Measurements from ENCODE around the gene NTM. TPM values are rescaled to one million over a fixed set of nuclear protein-coding genes. Genes with fewer than 3 reads are reported as not detected.
"Not testable (repeated sequence)": the region's sequence is repeated elsewhere in the genome, so short reads cannot be mapped to it uniquely, and the experiment has no call there.

Gene NTM
- total RNA-seq, 1 donor from 2014 or later, result 9.9 TPM

DNA sequence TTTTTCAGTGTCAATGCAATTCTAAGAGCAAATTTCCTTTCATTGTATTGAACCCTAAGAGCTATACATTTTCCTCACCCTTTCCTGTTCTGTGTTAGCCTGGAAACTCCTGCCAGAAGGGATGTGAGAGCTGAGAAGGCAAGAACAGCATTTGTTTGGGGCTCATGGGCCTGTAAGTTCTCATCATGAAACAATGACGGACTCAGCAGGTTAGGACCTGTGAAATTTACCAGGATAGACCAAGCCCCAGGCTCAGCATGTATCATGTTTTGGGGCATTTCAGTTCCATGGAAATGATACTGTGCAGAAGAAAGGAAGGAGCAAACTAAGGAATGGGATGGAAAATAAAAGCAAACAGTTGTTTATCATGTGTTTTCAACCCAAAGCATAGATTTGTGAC lies 41.6 kb downstream of the NTM start:
- H3K9me3 ChIP-seq (ENCODE audit: control insufficient read depth in 3 of 3, low read length in 3 of 3), result no peaks in the 10 kb centered on the region
- H3K4me1 ChIP-seq (ENCODE audit: control insufficient read depth in 3 of 3, insufficient read depth in 3 of 3, low read length in 3 of 3), result no peaks in the 10 kb centered on the region
- H3K36me3 ChIP-seq (ENCODE audit: control insufficient read depth in 3 of 3, insufficient read depth in 3 of 3, low read length in 3 of 3), result no peaks in the 10 kb centered on the region
- no peak overlapping the region for H3K9ac ChIP-seq (ENCODE audit: low read depth in 1 of 3, low read length in 3 of 3)
- H3K27me3 ChIP-seq (ENCODE audit: control insufficient read depth in 3 of 3, insufficient read depth in 3 of 3, low read length in 3 of 3), result peaks cover 0 to 4% (median 0%) of the 10 kb centered on the region in 3 donors
- no peak overlapping the region for H3K27ac ChIP-seq (ENCODE audit: low read depth, low read length)
- no peak overlapping the region for H3K4me3 ChIP-seq (ENCODE audit: low read length in 3 of 3)

DNA sequence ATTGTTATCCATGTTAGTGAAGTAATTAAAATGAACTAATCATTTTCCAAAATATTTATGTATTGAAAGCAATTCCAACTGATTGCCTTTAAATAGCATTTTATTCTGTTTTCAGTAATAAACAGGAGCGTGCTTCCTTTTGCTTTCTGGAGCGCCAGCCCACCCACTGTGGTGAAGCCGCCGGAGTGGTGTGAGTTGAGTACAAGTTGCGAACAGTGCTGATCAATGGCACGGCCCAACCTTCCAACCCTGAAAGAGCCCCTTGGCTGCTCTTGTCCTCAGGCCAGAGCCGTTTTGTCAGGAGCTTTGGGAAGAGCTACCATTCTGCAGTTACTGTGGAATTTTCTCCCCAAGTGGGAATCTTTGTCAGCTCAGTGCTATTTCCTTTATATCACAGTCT lies 42.8 kb downstream of the NTM start:
- Histone ChIP-seq H3K4me1 (ENCODE audit: control insufficient read depth in 3 of 3, insufficient read depth in 3 of 3, low read length in 3 of 3) (no peaks in the 10 kb centered on the region), H3K27ac (ENCODE audit: low read depth, low read length) (no peak overlapping the region), H3K27me3 (ENCODE audit: control insufficient read depth in 3 of 3, insufficient read depth in 3 of 3, low read length in 3 of 3) (no peaks in the 10 kb centered on the region), H3K9ac (ENCODE audit: low read depth in 1 of 3, low read length in 3 of 3) (no peak overlapping the region), H3K4me3 (ENCODE audit: low read length in 3 of 3) (no peak overlapping the region), H3K36me3 (ENCODE audit: control insufficient read depth in 3 of 3, insufficient read depth in 3 of 3, low read length in 3 of 3) (no peaks in the 10 kb centered on the region), H3K9me3 (ENCODE audit: control insufficient read depth in 3 of 3, low read length in 3 of 3) (no peaks in the 10 kb centered on the region)

DNA sequence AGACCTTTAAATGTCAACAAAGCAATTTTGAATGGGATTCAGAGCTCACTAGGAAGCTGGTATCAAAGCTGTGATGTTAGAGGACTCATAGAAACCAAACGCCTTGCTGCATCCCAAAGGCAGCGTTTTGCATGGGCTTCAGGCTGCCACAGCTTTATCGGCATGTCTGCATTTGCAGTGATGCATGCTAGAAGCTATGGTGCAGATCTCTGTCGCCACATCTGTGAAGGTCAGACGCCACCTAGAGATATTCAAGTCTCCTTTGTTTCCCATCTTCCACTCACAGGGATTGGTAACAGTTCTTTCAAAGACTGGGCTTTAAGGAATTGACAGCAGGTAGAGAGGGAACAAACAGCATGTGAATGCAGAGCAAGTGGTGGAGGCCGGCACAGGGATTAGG lies 47.8 kb downstream of the NTM start:
- H3K27ac ChIP-seq (ENCODE audit: low read depth, low read length), result no peak overlapping the region
- no peaks in the 10 kb centered on the region for H3K9me3 ChIP-seq (ENCODE audit: control insufficient read depth in 3 of 3, low read length in 3 of 3)
- H3K27me3 ChIP-seq (ENCODE audit: control insufficient read depth in 3 of 3, insufficient read depth in 3 of 3, low read length in 3 of 3), result no peaks in the 10 kb centered on the region
- no peaks in the 10 kb centered on the region for H3K4me1 ChIP-seq (ENCODE audit: control insufficient read depth in 3 of 3, insufficient read depth in 3 of 3, low read length in 3 of 3)
- H3K4me3 ChIP-seq (ENCODE audit: low read length in 3 of 3), result no peak overlapping the region
- no peak overlapping the region for H3K9ac ChIP-seq (ENCODE audit: low read depth in 1 of 3, low read length in 3 of 3)
- H3K36me3 ChIP-seq (ENCODE audit: control insufficient read depth in 3 of 3, insufficient read depth in 3 of 3, low read length in 3 of 3), result no peaks in the 10 kb centered on the region

DNA sequence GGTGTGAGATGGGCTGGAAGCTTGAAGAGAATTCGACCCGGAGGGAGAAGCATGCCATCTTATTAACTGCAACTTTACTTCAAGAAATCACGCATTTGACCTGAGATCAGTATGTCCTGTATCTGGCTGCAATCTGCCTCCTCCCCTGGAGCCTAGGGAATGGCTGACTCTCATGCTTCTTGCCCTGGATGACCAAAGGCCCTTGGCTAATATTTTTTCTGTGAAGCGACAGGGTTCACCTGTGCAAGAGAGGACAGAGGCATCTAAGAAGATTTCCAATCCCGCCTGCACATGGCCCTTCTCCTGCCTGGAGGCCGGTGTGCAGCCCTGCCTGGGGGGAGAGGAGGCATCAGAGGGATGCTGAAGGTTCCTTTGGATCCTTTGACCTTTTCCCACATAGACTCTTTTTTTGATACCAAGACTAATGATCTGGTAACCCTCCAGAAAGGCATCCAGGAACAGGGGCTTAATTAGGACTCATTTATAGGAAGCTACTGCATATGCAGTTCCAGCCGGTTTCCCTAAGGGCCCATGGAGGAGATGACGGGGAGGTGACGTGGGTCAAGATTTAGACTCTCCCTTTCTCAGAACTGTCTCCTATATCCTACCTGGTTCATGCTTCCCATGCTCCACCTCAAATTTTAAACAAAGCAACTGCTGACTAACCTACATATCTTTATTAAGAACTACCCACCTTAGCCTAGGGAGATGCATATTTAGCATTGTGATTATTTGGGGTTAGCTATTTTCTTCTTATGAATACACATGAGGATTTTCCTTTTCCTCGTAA lies 50.8 kb downstream of the NTM start:
- H3K9ac ChIP-seq (ENCODE audit: low read depth in 1 of 3, low read length in 3 of 3), result no peak overlapping the region
- H3K4me1 ChIP-seq (ENCODE audit: control insufficient read depth in 3 of 3, insufficient read depth in 3 of 3, low read length in 3 of 3), result no peaks in the 10 kb centered on the region

DNA sequence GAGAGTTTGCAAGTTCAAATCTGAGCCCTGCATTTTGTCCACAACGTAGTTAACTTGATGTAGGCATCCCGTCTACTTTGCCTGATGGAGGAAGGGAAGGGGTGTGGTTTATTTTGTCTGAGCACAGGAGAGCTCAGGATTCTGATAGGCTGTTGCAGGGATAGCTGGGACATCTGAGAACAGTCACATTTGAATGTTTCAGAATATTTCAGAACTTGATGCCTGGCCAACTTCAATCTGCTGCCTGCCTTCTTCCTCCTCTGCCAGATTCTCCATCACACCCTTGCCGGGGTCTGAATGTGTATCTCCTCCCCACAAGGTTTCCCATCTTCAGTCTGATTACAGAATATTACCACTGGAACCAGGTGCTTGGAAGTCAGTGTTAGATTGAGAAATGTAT lies 51.6 kb downstream of the NTM start:
- Histone ChIP-seq H3K36me3 (ENCODE audit: control insufficient read depth in 3 of 3, insufficient read depth in 3 of 3, low read length in 3 of 3) (no peaks in the 10 kb centered on the region), H3K9me3 (ENCODE audit: control insufficient read depth in 3 of 3, low read length in 3 of 3) (no peaks in the 10 kb centered on the region), H3K4me3 (ENCODE audit: low read length in 3 of 3) (no peak overlapping the region)

More for the DNA sequence above, 50.8 kb downstream of the NTM start:
- no peaks in the 10 kb centered on the region for H3K9me3 ChIP-seq (ENCODE audit: control insufficient read depth in 3 of 3, low read length in 3 of 3)
- no peaks in the 10 kb centered on the region for H3K27me3 ChIP-seq (ENCODE audit: control insufficient read depth in 3 of 3, insufficient read depth in 3 of 3, low read length in 3 of 3)
- no peak overlapping the region for H3K4me3 ChIP-seq (ENCODE audit: low read length in 3 of 3)
- no peaks in the 10 kb centered on the region for H3K36me3 ChIP-seq (ENCODE audit: control insufficient read depth in 3 of 3, insufficient read depth in 3 of 3, low read length in 3 of 3)
- no peak overlapping the region for H3K27ac ChIP-seq (ENCODE audit: low read depth, low read length)

DNA sequence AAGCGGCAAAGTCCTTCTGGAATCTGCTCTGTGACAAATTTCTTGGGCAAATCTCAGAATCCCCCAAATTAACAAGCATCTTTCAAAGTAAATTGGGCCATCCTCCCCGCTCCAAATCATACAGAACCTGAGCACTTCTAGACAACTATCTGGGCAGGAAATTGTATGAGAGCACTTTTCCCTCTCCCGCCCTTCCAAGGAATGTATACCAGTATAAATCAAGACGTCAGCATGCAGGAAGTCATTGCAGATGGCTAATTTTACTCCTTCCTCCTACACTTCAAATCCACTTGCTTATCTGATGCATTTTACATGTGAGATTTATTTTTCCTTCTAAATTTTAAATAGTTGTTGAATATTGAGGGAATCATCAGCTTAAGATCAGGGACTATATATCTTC lies 52.1 kb downstream of the NTM start:
- H3K9ac ChIP-seq (ENCODE audit: low read depth in 1 of 3, low read length in 3 of 3), result no peak overlapping the region
- no peaks in the 10 kb centered on the region for H3K4me1 ChIP-seq (ENCODE audit: control insufficient read depth in 3 of 3, insufficient read depth in 3 of 3, low read length in 3 of 3)
- H3K36me3 ChIP-seq (ENCODE audit: control insufficient read depth in 3 of 3, insufficient read depth in 3 of 3, low read length in 3 of 3), result no peaks in the 10 kb centered on the region
- H3K9me3 ChIP-seq (ENCODE audit: control insufficient read depth in 3 of 3, low read length in 3 of 3), result no peaks in the 10 kb centered on the region
- no peak overlapping the region for H3K4me3 ChIP-seq (ENCODE audit: low read length in 3 of 3)
- no peak overlapping the region for H3K27ac ChIP-seq (ENCODE audit: low read depth, low read length)
- H3K27me3 ChIP-seq (ENCODE audit: control insufficient read depth in 3 of 3, insufficient read depth in 3 of 3, low read length in 3 of 3), result no peaks in the 10 kb centered on the region

More for the DNA sequence above, 51.6 kb downstream of the NTM start:
- Histone ChIP-seq H3K9ac (ENCODE audit: low read depth in 1 of 3, low read length in 3 of 3) (no peak overlapping the region), H3K27me3 (ENCODE audit: control insufficient read depth in 3 of 3, insufficient read depth in 3 of 3, low read length in 3 of 3) (no peaks in the 10 kb centered on the region), H3K27ac (ENCODE audit: low read depth, low read length) (no peak overlapping the region), H3K4me1 (ENCODE audit: control insufficient read depth in 3 of 3, insufficient read depth in 3 of 3, low read length in 3 of 3) (no peaks in the 10 kb centered on the region)

DNA sequence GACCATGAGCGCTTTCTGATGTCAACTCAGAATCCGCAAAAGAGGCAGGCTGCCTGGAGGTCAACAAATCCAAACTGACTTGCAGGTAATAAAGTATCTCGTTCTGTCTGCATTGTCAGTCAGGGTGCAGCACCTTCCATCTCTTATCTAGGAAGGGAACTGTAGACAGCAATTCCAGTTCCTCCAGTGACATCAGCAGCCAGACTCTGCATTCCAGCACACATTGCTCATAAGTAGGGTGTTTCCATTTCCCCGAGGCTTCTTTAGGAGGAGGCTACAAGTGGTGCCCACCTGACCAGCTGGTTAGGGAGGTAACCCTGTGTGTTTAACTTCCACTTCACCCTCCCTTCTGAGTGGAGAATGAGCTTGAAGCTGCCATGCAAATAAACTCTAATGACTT lies 53.3 kb downstream of the NTM start:
- H3K27me3 ChIP-seq (ENCODE audit: control insufficient read depth in 3 of 3, insufficient read depth in 3 of 3, low read length in 3 of 3), result no peaks in the 10 kb centered on the region
- H3K4me1 ChIP-seq (ENCODE audit: control insufficient read depth in 3 of 3, insufficient read depth in 3 of 3, low read length in 3 of 3), result no peaks in the 10 kb centered on the region
- H3K4me3 ChIP-seq (ENCODE audit: low read length in 3 of 3), result no peak overlapping the region
- no peak overlapping the region for H3K9ac ChIP-seq (ENCODE audit: low read depth in 1 of 3, low read length in 3 of 3)
- H3K9me3 ChIP-seq (ENCODE audit: control insufficient read depth in 3 of 3, low read length in 3 of 3), result no peaks in the 10 kb centered on the region
- H3K36me3 ChIP-seq (ENCODE audit: control insufficient read depth in 3 of 3, insufficient read depth in 3 of 3, low read length in 3 of 3), result no peaks in the 10 kb centered on the region
- H3K27ac ChIP-seq (ENCODE audit: low read depth, low read length), result no peak overlapping the region

DNA sequence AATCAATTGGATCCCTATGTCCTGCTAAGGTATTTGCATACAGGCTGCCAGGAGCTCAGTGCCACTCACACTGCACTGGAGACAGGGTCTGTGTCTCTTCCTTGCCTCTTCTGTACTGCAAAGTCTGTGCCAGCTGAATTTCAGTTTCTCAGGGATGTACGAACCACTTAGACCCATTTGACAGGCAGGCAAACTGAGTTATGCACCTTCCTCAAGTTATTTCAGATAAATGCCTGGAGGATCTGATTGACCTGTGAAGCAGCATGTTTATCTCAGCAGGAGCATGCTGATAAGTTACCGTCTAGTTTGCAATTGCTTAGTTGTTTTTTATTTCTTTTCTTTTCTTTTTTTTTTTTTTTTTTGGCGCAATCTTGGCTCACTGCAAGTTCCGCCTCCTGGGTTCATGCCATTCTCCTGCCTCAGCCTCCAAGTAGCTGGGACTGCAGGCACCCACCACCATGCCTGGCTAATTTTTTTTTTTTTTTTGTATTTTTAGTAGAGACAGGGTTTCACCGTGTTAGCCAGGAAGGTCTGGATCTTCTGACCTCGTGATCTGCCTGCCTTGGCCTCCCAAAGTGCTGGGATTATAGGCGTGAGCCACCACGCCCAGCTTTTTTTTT lies 54.0 kb downstream of the NTM start:
- H3K4me1 ChIP-seq (ENCODE audit: control insufficient read depth in 3 of 3, insufficient read depth in 3 of 3, low read length in 3 of 3); H3K27me3 ChIP-seq (ENCODE audit: control insufficient read depth in 3 of 3, insufficient read depth in 3 of 3, low read length in 3 of 3); H3K36me3 ChIP-seq (ENCODE audit: control insufficient read depth in 3 of 3, insufficient read depth in 3 of 3, low read length in 3 of 3); H3K27ac ChIP-seq (ENCODE audit: low read depth, low read length); H3K9ac ChIP-seq (ENCODE audit: low read depth in 1 of 3, low read length in 3 of 3); H3K4me3 ChIP-seq (ENCODE audit: low read length in 3 of 3); H3K9me3 ChIP-seq (ENCODE audit: control insufficient read depth in 3 of 3, low read length in 3 of 3): not testable (repeated sequence)

DNA sequence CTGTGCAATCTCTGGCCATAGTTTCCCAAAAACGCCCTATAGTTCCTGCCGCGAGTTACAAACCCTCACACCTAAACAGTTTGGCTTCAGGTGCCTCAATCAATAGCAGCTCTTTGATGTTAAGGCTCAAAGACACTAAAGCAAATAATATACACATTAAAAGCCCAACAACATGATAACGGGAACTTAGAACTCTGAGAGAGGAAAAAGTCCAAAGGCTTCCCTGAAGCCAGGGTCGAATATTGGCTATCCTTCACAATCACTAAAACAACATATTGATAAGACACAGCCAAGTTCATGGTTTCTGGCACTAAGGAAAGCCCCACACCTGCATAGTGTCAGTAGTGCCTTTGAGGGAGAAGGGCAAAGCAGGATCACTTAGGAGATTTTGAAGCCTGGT lies 54.9 kb downstream of the NTM start:
- no peaks in the 10 kb centered on the region for H3K36me3 ChIP-seq (ENCODE audit: control insufficient read depth in 3 of 3, insufficient read depth in 3 of 3, low read length in 3 of 3)
- no peak overlapping the region for H3K4me3 ChIP-seq (ENCODE audit: low read length in 3 of 3)
- H3K9ac ChIP-seq (ENCODE audit: low read depth in 1 of 3, low read length in 3 of 3), result no peak overlapping the region
- H3K4me1 ChIP-seq (ENCODE audit: control insufficient read depth in 3 of 3, insufficient read depth in 3 of 3, low read length in 3 of 3), result no peaks in the 10 kb centered on the region
- no peaks in the 10 kb centered on the region for H3K27me3 ChIP-seq (ENCODE audit: control insufficient read depth in 3 of 3, insufficient read depth in 3 of 3, low read length in 3 of 3)
- no peaks in the 10 kb centered on the region for H3K9me3 ChIP-seq (ENCODE audit: control insufficient read depth in 3 of 3, low read length in 3 of 3)
- H3K27ac ChIP-seq (ENCODE audit: low read depth, low read length), result no peak overlapping the region

DNA sequence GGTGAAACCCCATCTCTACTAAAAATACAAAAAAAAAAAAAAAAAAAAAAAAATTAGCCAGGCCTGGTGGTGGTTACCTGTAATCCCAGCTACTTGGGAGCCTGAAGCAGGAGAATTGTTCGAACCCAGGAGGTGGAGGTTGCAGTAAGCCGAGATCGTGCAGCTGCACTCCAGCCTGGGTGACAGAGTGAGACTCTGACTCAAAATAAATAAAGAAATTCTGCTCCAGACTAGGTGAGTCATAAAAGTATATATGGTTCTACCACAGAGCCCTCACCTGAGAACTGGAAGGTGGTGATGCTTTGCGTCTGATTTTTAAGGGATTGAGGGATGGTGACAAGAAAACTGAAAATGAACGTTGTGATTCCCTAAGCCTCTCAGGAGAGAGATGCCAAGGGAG lies 58.4 kb downstream of the NTM start:
- no peaks in the 10 kb centered on the region for H3K27me3 ChIP-seq (ENCODE audit: control insufficient read depth in 3 of 3, insufficient read depth in 3 of 3, low read length in 3 of 3)
- H3K36me3 ChIP-seq (ENCODE audit: control insufficient read depth in 3 of 3, insufficient read depth in 3 of 3, low read length in 3 of 3), result no peaks in the 10 kb centered on the region
- no peak overlapping the region for H3K9ac ChIP-seq (ENCODE audit: low read depth in 1 of 3, low read length in 3 of 3)
- H3K9me3 ChIP-seq (ENCODE audit: control insufficient read depth in 3 of 3, low read length in 3 of 3), result no peaks in the 10 kb centered on the region
- no peaks in the 10 kb centered on the region for H3K4me1 ChIP-seq (ENCODE audit: control insufficient read depth in 3 of 3, insufficient read depth in 3 of 3, low read length in 3 of 3)
- H3K4me3 ChIP-seq (ENCODE audit: low read length in 3 of 3), result no peak overlapping the region
- no peak overlapping the region for H3K27ac ChIP-seq (ENCODE audit: low read depth, low read length)
